ENCODE data around the gene SMURF1.

SMURF1 gene

DNA sequence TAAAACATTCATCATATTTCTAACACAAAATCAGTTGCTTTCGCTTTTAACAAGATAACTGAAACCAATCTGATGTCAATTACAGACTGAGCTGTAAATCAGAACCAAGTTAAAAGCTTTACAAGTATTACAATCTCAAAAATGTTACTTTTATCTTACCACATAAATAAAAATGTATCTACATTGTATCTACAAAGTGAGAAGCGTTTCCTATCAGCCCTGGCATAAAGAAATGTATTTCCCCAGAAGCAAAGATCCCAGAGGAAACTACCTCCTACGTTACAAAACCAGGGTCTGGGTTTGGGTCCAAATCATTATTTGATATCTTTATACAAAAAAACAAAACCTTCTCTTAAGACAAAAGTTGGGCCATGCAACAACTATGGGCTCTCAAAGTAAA is 2.6 kb downstream of the SMURF1 start:
- no peak for DNase-seq

DNA sequence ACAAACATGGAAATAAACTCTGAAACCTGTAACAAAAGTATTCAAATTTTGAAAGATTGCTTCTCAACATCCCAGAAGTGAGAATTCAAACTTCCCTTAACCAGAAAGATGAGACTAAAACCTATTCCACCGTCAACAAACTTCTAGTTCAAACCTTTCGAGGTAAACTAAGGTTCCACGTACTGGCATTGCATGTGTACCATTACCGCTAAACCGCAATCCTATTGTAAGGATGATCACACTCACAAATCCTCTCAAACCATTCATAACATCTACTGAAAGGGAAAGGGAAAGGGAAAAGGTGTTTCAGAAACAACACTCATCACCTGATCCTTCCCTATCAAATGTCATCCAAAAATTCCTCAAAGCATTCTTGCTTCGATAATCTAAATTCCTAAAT is 3.1 kb downstream of the SMURF1 start:
- DNase-seq: no peak

DNA sequence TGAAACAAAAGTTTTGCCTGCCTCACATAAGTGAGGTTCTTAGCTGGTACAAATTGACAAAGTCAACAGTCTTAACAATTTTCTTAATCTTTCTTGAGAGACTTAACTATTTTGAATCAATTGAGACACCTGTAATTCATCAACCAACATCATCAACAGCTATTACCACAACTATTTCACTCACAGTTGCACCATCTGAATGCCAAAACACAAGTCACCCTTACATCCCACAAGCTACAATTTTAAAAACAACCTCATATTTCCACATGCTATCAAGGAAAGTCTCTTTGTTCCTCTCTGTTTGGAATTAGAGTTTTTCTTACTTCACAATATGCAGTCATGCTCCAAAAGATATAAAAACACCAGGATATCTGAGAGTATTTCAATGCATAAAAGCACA is 4.9 kb downstream of the SMURF1 start:
- peak; percentile 36 for DNase-seq

DNA sequence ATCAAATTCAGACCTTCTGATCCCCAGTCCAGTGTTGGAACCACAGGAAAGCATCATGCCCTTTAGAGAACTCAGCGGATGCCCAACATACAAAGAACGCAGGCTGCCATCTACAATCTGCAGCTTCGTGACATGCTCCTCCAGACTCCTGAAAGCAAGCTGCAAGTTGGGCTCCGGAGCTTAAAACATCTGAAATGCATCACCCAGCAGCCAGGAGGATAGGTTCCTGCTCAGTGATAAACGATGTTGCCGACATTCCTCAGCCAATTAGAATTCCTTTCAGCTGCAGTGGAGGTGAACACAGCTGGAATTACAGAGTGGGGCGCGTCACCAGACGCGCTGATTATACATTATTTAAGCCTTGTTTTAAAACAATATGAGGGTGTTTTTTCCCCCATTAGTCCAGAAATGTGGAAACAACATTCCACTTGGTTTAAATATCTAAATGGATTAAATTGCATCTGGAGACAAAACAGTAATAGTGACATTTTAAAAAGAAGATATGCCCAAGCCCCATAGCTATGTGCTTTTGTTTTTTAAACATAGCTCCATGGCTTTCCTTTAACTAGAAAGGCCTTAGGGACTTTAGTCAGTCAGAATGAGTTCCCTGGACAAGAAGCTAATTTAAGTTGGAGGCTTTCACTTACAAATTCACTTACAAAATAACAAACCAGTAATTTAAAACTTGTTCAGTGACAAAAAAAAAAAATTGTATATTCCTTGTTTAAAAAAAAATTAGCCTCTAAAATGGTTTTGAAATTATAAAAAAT is 6.3 kb downstream of the SMURF1 start:
- DNase-seq: no peak

DNA sequence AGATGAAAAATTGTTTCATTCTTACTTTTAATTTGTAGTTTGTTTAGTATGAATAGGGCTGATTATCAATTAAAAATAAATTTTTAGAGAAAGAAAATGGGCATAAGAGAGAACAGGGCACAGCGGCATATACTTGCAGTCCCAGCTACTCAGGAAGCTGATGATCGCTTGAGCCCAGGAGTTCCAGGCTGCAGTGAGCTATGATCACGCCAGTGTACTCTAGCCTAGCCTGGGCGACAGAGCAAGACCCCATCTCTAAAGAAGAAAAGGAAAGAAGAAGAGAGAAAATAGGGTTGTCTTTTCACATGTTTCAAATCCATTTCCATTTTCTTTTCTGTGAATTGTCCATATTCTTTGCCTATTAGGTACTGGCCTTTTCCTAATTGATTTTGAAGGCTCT is 8.0 kb downstream of the SMURF1 start:
- DNase-seq: no peak

DNA sequence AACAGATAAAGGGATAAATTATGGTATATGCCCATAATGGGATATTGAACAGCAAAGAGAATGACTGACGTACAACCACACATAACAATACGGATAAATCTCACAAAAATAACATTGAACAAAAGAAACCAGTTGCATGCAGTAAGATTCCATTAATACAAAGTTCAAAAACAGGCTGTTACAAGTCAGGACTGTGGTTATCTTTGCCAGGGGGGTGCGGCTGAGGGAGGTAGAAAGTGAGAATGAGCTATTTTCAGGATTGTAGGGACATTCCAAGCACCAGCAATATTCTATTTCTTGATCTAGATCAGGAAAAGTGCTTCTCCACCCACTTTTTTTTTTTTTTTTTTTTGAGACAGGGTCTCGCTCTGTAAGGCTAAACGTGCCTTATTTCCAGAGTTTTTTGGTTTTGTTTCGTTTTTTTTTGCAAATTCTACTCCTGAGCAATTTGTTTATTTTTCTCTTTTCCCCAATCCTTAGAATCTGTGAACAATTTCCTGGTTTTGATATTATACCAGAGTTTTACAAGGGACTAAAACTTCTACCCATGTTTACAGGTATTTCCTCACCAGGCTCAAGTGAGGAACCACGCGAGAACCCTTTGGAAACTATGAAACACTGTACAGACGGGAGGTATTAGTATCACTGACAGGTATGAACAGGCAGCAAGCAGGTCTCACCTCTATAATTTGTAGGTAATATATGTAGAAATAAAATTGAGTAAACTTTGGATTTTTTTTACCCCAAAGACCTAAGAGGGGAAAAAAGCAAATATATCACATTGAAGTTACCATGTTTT is 9.9 kb downstream of the SMURF1 start:
- DNase-seq: no peak

DNA sequence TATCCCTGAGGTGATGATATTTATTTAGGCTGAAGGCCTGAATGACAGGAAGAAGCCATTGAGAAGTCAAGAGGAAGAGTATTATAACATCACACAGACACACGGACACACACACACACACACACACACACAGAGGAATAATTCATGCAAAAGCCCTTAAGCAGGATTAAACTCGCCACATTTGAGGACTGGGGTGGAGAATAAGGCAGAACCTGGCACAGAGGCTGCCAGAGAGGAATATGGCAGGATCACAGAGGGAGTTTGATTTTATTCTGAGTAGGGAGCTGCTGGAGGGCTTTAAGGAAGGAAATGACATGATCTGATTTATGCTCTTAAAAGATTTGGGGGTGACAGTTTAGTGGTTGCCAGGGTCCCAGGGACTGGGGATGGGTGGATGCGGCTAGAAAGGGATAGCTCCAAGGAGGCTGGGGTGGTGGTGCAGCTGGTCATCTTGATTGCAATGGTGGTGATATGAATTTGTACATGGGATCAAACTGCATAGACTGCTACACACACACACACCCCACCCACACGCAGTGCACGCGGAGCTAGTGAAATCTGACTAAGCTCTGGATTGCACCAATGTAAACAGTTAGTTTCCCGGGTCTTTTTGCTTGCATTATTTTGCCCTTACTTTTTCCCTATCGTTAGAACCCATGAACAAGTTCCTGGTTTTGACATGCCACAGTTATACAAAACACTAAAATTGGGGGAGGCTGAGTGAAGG is 11.2 kb downstream of the SMURF1 start:
- no peak for DNase-seq

DNA sequence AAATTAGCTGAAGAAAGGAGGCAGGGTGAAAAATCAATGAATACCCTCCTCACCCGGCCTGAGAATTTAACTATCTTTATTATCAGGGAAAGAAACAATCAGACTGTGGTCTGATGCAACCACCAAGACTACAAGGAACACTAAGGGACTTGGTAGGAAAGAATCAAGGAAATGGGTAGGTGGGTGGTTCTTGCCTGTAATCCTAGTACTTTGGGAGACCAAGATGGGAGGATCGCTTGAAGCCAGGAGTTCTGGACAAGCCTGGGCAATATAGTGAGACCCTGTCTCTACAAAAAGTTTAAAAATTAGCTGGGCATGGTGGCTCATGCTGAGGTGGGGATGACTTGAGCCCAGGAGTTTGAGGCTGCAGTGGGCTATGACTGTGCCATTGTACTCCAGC is 12.6 kb downstream of the SMURF1 start:
- DNase-seq: no peak

DNA sequence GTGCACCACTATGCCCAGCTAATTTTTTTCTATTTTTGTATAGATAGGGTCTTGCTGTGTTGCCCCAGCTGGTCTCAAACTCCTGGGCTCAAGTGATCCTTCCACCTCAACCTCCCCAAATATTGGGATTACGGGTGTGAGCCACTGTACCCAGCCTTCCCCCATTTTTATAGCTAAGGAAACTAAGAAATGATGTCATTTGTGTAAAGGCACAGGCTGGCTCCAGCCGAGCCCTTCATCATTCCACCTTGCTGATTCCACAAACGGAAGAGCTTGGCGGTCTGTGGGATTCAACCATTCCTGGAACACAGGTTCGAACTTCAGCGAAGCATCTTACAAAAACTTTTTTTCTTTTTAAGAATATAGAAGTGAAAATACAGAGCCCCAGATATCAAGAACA is 14.4 kb downstream of the SMURF1 start:
- DNase-seq: no peak

DNA sequence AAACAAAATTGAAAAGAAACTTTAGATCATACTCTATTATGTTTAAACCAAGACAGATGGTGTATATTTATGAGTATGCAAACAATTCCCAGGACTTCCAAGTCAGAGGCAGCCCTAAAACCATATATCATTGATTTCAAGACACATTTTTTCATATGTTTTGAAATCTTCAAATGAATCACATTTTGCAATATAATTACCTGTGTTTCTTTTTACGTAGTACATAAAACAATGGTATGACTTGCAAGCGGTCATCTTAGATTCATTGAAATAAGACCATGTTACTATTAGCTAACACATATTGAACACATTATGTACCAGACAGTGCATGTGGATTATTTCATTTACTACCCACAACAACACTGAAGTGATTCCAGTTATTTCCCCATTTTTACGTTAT is 14.9 kb downstream of the SMURF1 start:
- no peak for DNase-seq

DNA sequence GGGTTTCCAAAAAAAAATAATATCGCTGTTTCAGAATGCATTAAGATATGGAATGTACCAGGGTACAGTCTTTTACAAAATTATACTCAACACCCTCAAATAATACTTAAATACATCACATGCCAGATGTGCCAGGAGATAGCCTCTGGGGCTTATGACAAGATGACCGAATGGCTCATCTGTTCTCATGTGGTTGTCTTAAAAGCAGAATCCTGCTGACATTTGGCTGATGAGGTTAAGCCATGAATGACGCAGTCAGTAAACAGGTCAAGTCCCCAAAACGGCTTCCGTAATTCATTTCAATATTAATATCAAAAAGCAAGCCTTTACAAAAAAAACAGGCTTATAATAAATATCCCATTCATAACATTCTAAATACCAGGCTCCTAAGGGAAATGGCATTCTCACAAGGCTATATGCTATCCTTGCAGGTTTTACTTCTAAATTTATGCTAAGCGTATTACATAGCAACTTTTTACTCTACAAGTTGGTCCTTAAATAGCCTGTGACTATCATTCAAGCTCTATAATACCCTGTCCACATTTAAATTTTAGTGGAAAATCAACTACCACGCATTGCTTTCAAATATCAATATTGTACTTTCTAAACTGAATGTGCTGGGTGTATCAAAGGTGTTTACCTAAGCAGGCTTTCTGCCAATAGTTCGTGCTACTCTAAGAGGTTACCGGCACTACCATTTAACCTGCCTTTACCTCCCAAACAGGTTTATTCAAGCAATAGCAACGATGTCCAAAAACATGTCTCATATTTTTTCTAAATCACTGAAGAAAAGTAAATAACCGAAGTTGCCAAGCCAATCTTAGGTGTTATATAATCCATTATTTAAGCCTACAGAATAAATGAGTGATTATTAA is 15.6 kb downstream of the SMURF1 start:
- no peak for DNase-seq

DNA sequence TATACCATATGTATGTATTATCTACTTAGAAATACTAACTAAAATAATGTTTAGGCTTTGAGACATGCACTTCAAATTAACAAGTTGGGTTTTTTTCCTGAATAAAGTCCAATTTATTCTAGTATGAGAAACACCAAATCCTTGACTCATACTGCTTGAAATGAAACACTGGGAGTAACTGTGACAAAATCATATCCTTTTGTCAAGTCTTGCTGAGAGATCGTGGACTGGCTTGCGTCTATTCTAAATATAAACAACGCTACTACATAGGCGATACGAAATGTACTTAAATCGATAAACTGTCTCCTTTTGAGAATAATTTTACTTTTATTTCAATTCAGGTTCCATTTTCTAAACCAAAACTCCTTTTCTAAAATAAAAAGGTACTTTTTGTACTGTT is 16.3 kb downstream of the SMURF1 start:
- DNase-seq: no peak

DNA sequence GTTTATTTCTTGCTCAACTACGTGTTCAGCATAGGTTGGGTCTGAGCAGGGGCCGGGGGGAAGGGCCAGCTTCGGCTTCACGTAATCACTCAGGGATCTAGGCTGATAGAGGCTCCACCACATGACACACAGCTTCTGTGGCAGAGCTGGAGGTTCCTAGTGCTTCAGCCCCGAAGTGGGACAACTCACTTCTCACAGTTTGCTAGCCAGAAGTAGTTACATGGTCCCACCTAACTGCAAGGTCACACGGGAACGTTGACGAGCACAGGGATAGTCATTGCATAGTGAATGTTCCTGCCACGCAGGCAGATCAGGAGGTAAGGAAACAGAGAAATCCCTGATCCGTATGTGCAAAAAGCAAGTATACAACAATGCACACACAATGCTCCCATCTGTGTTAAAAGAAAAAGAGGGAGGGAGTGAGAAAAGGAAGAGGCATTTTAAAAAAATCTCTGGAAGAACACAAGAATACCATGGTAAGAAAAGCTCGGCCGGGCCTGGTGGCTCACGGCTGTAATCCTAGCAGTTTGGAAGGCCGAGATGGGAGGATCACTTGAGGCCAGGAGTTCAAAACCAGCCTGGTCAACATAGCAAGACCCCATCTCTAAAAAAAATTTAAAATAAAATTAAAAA is 16.9 kb downstream of the SMURF1 start:
- DNase-seq: peak; percentile 33

DNA sequence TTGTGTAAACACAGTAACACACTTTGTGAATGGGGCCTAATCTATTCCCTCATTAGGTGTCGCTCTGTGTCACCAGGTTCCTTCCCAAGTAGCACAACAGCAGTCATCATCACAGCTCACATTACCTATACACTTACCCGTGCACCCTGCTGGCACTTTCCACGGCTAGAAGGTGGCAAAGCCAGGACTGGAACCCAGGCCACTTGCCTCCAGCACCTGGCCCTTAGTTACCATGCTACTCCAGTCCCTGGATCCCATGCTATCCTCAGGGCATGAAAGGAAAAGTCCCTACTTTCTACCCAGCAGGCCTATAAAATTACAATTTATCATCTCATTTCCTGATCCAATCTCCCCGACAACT is 18.4 kb downstream of the SMURF1 start:
- DNase-seq: no peak

DNA sequence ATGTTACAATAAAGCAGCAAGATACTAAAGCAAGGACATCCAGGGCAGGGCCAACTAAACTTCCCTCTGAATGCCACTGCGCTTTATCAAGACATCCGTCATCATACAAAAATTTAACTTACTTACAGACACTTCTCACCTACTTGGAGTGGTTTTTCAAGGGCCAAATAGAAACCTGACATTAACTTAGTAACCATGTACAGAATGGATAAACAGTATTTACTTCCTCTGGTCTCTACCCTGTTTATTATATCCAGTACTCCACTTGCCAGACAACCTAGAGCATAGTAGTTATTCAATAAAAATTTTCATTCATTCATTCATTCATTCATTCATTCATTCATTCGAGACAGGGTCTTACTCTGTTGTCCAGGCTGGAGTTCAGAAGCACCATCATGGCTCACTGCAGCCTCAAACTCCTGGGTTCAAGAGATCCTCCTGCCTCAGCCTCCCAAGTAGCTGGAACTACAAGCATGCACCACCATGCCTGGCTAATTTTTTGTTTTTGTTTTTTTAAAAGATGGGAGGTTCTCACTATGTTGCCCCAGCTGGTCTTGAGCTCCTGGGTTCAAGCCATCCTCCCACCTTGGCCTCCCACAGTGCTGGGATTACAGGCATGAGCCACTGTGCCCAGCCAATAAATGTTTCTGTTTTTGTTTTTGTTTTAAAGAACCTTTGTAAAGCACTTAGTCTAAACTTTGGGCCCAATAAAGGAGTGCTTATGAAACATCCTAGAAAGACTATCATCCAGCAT is 19.0 kb downstream of the SMURF1 start:
- DNase-seq: no peak

DNA sequence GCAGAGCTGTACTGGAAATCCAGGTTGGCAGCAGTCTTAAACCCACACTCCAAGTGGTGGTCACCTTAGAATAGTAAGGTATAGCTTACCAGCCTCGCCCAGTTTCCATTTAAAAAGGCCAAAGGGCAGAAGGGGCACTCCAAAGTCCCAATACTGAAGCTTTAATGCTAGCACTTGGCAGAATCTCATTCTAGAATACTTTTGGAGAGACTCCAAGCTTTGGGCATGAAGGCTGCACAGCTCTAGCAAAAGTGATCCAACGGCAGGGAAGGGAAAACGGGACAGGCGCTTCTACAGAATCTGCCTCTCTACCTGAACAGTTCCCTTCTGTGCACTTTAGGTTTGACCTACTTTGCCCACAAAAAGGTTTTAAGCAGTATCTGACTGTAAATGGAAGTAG is 19.7 kb downstream of the SMURF1 start:
- no peak for DNase-seq

DNA sequence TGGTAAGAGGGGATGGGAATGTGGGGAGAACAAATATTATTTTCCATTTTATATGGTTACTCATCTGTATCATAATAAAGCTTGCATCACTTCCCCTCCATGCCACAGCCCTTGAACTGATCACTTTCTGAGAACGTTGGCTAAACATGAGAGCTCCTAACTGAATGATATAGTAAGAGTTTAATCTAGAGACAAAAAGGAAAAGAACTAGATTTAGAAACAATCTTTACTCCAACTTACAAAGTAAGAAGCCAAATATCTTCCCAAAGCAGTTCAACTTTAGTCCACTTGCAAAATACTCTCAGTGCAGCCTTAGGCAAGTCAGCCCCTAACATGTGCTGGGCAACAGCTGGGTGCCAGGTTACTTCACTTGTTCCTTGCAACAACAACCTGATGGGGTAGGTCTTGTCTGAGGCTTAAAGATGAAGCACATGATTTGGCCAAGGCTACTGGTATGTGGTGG is 20.3 kb downstream of the SMURF1 start:
- DNase-seq: peak; percentile 88

DNA sequence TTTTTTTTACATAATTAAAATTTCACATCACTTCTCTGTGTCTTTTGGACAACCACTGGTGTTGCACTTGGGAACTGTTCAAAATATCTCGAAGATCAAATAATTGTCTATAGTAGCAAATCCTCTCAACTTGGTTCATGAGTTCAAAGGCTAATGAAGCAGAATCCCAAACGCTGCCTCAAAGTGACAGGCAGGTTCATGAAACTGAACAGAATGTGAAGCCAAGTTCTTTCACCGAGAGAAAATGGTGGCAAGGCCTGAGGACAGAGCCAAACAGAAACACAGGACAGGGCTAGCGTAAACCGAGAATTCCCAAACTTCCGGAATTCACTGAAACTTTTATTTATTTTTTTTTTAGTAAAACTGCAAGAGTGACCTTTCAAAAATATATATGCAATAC is 21.1 kb downstream of the SMURF1 start:
- no peak for DNase-seq

DNA sequence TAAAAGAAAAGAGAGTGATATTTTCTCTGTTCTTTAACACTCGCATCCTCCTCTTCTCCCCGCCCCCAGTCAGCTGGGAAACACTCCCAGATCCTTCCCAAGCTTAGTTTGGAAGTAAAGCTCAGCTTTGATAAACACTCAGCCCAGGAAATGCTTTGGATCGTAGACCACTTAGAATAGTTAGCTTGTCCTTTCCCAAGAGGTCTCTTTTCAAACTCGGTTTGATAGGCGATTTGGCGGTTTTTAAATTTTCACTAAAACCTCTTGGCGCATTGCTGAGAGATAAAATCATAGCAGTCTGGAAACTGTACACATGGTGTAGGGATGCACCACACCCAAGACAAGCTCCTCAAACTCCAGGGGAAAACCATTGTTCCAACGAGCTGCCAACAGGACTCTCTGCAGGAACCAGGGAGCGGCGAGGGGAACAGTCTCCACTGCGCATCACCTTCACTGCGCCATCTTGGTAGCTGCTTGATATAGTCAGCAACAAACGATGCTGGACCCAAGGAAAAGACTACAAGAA is 22.3 kb downstream of the SMURF1 start:
- no peak for DNase-seq

DNA sequence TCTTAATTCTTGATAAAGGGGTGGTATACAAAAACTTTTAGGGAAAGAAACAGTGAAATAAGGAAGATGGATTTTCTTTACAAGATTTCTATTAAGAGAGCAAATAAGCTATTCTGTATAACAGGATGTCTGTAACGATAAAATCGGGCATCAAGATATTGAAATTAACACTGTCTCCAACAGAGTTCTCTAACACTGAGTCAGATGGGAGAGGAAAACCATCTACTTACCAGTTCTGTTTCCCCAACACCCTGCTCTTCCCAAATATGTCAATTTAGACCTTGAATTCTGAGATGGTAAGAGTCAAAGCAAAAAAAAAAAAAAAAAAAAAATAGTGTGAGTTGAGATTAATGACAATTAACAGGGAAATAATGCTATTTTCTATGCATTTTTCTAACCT is 23.0 kb downstream of the SMURF1 start:
- DNase-seq: no peak

DNA sequence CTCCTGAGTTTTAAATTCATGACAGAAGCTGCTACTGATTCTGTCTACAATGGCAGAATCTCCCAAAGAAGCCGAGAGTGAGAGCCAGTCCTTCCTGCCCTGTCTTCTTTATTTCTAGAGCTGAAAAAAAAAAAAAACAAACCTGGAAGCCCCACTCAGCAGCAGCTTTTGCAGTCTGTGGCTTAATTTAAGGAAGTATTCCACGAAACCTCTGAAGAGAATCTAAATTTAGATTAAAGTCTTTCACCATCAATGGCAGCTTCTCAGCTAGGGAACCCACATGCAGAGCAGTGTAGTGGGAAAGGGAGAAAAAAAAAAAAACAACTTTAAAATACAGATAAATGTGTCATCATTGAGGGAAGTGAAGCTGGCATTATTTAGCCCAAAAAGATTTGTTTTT is 23.4 kb downstream of the SMURF1 start:
- peak; percentile 95 for DNase-seq
